Osteocyte (in vitro differentiated cells): ENCODE results near the gene RSU1. TPM values are rescaled to one million over a fixed set of nuclear protein-coding genes. Genes with fewer than 3 reads are reported as not detected.

Experiments
- DNase-seq: peaks from one replicate; pipeline ENCODE4 v3.0.0; 2021; ENCODE audit warnings: mixed read lengths; ENCODE audit not compliant: unreplicated experiment; ENCODE audit errors: extremely low spot score
- H3K27ac Mint-ChIP-seq: one replicate; pipeline ENCODE4 v1.8.0; 2021; ENCODE audit warnings: mild to moderate bottlenecking, mixed read lengths; ENCODE audit not compliant: unreplicated experiment
- H3K27me3 Mint-ChIP-seq: one replicate; pipeline ENCODE4 v1.8.0; 2021; ENCODE audit warnings: mixed read lengths; ENCODE audit not compliant: unreplicated experiment
- H3K36me3 Mint-ChIP-seq: one replicate; pipeline ENCODE4 v1.8.0; 2021; ENCODE audit warnings: mixed read lengths; ENCODE audit not compliant: unreplicated experiment
- H3K4me1 Mint-ChIP-seq: one replicate; pipeline ENCODE4 v1.8.0; 2021; ENCODE audit warnings: mixed read lengths; ENCODE audit not compliant: unreplicated experiment
- H3K4me3 Mint-ChIP-seq: one replicate; pipeline ENCODE4 v1.8.0; 2021; ENCODE audit warnings: mild to moderate bottlenecking, moderate library complexity, mixed read lengths; ENCODE audit not compliant: unreplicated experiment
- H3K9me3 Mint-ChIP-seq: one replicate; pipeline ENCODE4 v1.8.0; 2021; ENCODE audit warnings: mixed read lengths; ENCODE audit not compliant: unreplicated experiment
- total RNA-seq: library from RNA; stranded (reverse); gene quantifications from 2 replicates; pipeline ENCODE4 v1.2.1, GENCODE V29; 2021
- TF ChIP-seq, protein P1 (sequence below): fragments of 200-600 bp; sonication (generic); IDR thresholded peaks from 2 replicates; pipeline ENCODE4 v1.5.0; 2021; ENCODE audit warnings: antibody characterized with exemption, mild to moderate bottlenecking, moderate library complexity

RSU1 gene
- total RNA-seq, 1 donor from 2014 or later: 92.0 TPM

DNA sequence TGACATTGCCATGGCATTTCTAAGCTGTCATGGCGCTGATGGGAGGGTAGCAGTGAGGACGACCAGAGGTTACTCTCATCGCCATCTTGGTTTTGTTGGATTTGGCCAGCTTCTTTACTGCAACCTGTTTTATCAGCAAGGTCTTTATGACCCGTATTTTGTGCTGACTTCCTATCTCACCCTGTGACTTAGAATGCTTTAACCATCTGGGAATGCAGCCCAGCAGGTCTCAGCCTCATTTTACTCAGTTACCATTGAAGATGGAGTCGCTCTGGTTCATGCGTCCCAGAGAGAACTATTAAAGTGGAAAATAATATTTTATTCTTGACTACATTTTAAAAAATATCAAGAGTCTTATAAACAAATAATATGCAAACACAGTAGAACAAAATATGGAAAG lies 131.7 kb downstream of the RSU1 start:
- TF ChIP-seq, protein P1, sequence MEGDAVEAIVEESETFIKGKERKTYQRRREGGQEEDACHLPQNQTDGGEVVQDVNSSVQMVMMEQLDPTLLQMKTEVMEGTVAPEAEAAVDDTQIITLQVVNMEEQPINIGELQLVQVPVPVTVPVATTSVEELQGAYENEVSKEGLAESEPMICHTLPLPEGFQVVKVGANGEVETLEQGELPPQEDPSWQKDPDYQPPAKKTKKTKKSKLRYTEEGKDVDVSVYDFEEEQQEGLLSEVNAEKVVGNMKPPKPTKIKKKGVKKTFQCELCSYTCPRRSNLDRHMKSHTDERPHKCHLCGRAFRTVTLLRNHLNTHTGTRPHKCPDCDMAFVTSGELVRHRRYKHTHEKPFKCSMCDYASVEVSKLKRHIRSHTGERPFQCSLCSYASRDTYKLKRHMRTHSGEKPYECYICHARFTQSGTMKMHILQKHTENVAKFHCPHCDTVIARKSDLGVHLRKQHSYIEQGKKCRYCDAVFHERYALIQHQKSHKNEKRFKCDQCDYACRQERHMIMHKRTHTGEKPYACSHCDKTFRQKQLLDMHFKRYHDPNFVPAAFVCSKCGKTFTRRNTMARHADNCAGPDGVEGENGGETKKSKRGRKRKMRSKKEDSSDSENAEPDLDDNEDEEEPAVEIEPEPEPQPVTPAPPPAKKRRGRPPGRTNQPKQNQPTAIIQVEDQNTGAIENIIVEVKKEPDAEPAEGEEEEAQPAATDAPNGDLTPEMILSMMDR: no peak
- DNase-seq: no peak
- Mint-ChIP-seq H3K27ac (no peak overlapping the region), H3K4me3 (no peak overlapping the region), H3K9me3 (no peaks in the 10 kb centered on the region), H3K4me1 (no peaks in the 10 kb centered on the region), H3K27me3 (no peaks in the 10 kb centered on the region), H3K36me3 (peaks cover 5% of the 10 kb centered on the region)

GRCh38 chr10:16681521-16681920 lies 135.7 kb downstream of the RSU1 start:
- no peak overlapping the region for H3K4me3 Mint-ChIP-seq
- peaks cover 11% of the 10 kb centered on the region for H3K36me3 Mint-ChIP-seq
- no peak overlapping the region for H3K27ac Mint-ChIP-seq
- TF ChIP-seq, protein P1: no peak
- H3K4me1 Mint-ChIP-seq: peaks cover 1% of the 10 kb centered on the region
- no peaks in the 10 kb centered on the region for H3K27me3 Mint-ChIP-seq
- no peak for DNase-seq
- H3K9me3 Mint-ChIP-seq: no peaks in the 10 kb centered on the region

DNA sequence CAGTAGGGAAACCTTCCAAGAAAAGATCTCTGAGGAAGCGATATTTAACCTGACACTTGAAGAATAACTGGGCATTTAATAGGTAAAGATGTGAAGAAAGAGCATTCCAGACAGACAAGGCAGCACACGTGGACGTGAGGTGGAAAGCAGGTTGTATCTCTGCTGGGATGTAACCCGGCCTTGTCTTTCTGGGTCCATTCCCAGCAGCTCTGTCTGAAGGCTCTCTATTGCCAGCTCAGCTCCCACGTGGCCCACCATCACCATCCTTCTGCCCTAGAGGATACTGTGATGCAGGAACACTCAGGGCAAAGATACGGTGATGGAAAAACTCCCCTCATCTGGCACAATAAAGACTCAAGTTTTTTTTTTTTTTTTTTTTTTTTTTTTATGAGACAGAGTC lies 137.7 kb downstream of the RSU1 start:
- Mint-ChIP-seq H3K4me3 (no peak overlapping the region), H3K27ac (no peak overlapping the region), H3K36me3 (peaks cover 10% of the 10 kb centered on the region)

GRCh38 chr10:16675334-16675733 lies 141.9 kb downstream of the RSU1 start:
- no peak overlapping the region for H3K27ac Mint-ChIP-seq
- H3K4me3 Mint-ChIP-seq: no peak overlapping the region
- DNase-seq: no peak
- H3K9me3 Mint-ChIP-seq: no peaks in the 10 kb centered on the region
- peaks cover 14% of the 10 kb centered on the region for H3K36me3 Mint-ChIP-seq
- TF ChIP-seq, protein P1: no peak
- H3K27me3 Mint-ChIP-seq: no peaks in the 10 kb centered on the region
- peaks cover 7% of the 10 kb centered on the region for H3K4me1 Mint-ChIP-seq

More for the DNA sequence above, 137.7 kb downstream of the RSU1 start:
- TF ChIP-seq, protein P1: no peak
- Mint-ChIP-seq H3K27me3 (no peaks in the 10 kb centered on the region), H3K9me3 (no peaks in the 10 kb centered on the region), H3K4me1 (peaks cover 1% of the 10 kb centered on the region)
- no peak for DNase-seq

- H3K27ac Mint-ChIP-seq: no peak overlapping the region
- no peak for DNase-seq
- H3K4me1 Mint-ChIP-seq: peaks cover 7% of the 10 kb centered on the region
- TF ChIP-seq, protein P1: no peak
- no peak overlapping the region for H3K4me3 Mint-ChIP-seq
- H3K27me3 Mint-ChIP-seq: no peaks in the 10 kb centered on the region
- peaks cover 16% of the 10 kb centered on the region for H3K36me3 Mint-ChIP-seq
- no peaks in the 10 kb centered on the region for H3K9me3 Mint-ChIP-seq
Measured at GRCh38 chr10:16674147-16674703, 143.0 kb downstream of the RSU1 start.
